GM23338 (cell line): Measurements from ENCODE around the gene CCZ1B. TPM values are rescaled to one million over a fixed set of nuclear protein-coding genes. Genes with fewer than 3 reads are reported as not detected.
A peak's percentile ranks its signal among the peaks of the same experiment; 100 is the strongest.
"Not testable (repeated sequence)": the region's sequence is repeated elsewhere in the genome, so short reads cannot be mapped to it uniquely, and the experiment has no call there.

ENCODE experiments used
- ATAC-seq: fragments of 200-7000 bp; cut with Tn5 transposase; 3 replicates; pipeline ENCODE4 v1.9.1; 2020
- DNase-seq: peaks from one replicate; pipeline ENCODE4 v3.0.0-alpha.2; 2015; ENCODE audit warnings: low spot score
- H2AFZ ChIP-seq: fragments of 200-600 bp; sonication (generic); 2 replicates; pipeline ENCODE4 v1.8.0; 2016; ENCODE audit warnings: antibody characterized with exemption, mild to moderate bottlenecking, moderate library complexity
- H3F3A ChIP-seq: fragments of 200-600 bp; sonication (generic); replicated peaks from 2 replicates; pipeline ENCODE4 v1.8.0; 2017; ENCODE audit warnings: antibody characterized with exemption, mixed run types, low read depth
- H3K27ac ChIP-seq: fragments of 200-600 bp; sonication (generic); 2 replicates; pipeline ENCODE4 v1.6.1; 2016; ENCODE audit warnings: low read depth
- H3K27me3 ChIP-seq: fragments of 200-600 bp; sonication (generic); 2 replicates; pipeline ENCODE4 v1.8.0; 2016; ENCODE audit warnings: mild to moderate bottlenecking, mixed run types, moderate library complexity; ENCODE audit not compliant: insufficient read depth
- H3K36me3 ChIP-seq: fragments of 200-600 bp; sonication (generic); 2 replicates; pipeline ENCODE4 v1.8.0; 2016; ENCODE audit warnings: mild to moderate bottlenecking; ENCODE audit not compliant: insufficient read depth
- H3K4me1 ChIP-seq: fragments of 200-600 bp; sonication (generic); 2 replicates; pipeline ENCODE4 v1.8.0; 2016; ENCODE audit warnings: mild to moderate bottlenecking, moderate library complexity; ENCODE audit not compliant: insufficient read depth
- H3K4me2 ChIP-seq: fragments of 200-600 bp; sonication (generic); 2 replicates; pipeline ENCODE4 v1.7.1; 2017; ENCODE audit warnings: mixed run types
- H3K4me3 ChIP-seq: fragments of 200-600 bp; sonication (generic); 2 replicates; pipeline ENCODE4 v1.6.1; 2016; ENCODE audit warnings: mixed run types
- H3K79me2 ChIP-seq: fragments of 200-600 bp; sonication (generic); replicated peaks from 2 replicates; pipeline ENCODE4 v1.8.0; 2017; ENCODE audit warnings: mild to moderate bottlenecking; ENCODE audit not compliant: insufficient read depth
- H3K9me2 ChIP-seq: fragments of 200-600 bp; sonication (generic); 2 replicates; pipeline ENCODE4 v1.8.0; 2017; ENCODE audit not compliant: insufficient read depth
- H4K20me1 ChIP-seq: fragments of 200-600 bp; sonication (generic); replicated peaks from 2 replicates; pipeline ENCODE4 v1.8.0; 2017; ENCODE audit warnings: mild to moderate bottlenecking; ENCODE audit not compliant: insufficient read depth
- H3K27ac Mint-ChIP-seq: 2 replicates; pipeline ENCODE4 v1.8.0; 2020; ENCODE audit warnings: inconsistent platforms, mild to moderate bottlenecking, moderate library complexity, mixed read lengths
- H3K27me3 Mint-ChIP-seq: 3 replicates; pipeline ENCODE4 v1.8.0; 2022; ENCODE audit warnings: low read depth, mild to moderate bottlenecking, moderate library complexity, mixed read lengths, inconsistent platforms; ENCODE audit not compliant: insufficient read depth, poor library complexity
- H3K36me3 Mint-ChIP-seq: 3 replicates; pipeline ENCODE4 v1.8.0; 2021; ENCODE audit warnings: low read depth, mild to moderate bottlenecking, inconsistent platforms, moderate library complexity, mixed read lengths
- H3K4me1 Mint-ChIP-seq: 3 replicates; pipeline ENCODE4 v1.8.0; 2020; ENCODE audit warnings: mild to moderate bottlenecking, inconsistent platforms, mixed read lengths
- H3K4me3 Mint-ChIP-seq: 3 replicates; pipeline ENCODE4 v1.8.0; 2021; ENCODE audit warnings: moderate library complexity, mild to moderate bottlenecking, inconsistent platforms, mixed read lengths
- H3K9me3 Mint-ChIP-seq: 3 replicates; pipeline ENCODE4 v1.8.0; 2020; ENCODE audit warnings: moderate library complexity, mild to moderate bottlenecking, inconsistent platforms, mixed read lengths
- POLR2AphosphoS5 ChIP-seq: IDR thresholded peaks from 2 replicates; pipeline ENCODE4 v1.6.1; 2016; ENCODE audit warnings: antibody characterized with exemption, low read depth
- polyA plus RNA-seq: library from polyadenylated mRNA; unstranded; fragments of >200 nt; fragmentation: Nextera tagmentation; extraction: Ambion mirVana; gene quantifications from 2 replicates; pipeline ENCODE4 v1.2.1, GENCODE V29; 2016
- total RNA-seq: library from RNA; depleted of rRNA; stranded (reverse); fragments of >200 nt; shearing (Covaris generic); gene quantifications from 2 replicates; pipeline ENCODE4 v1.2.3, GENCODE V29; 2014

CCZ1B gene
- total and polyA plus RNA-seq, 2 experiments from 2014 or later = 60.1 to 62.0 TPM

- H3F3A ChIP-seq, H3K27ac Mint-ChIP-seq, H3K27me3 ChIP-seq, H3K4me1 ChIP-seq, ATAC-seq, H3K9me2 ChIP-seq, H3K36me3 Mint-ChIP-seq, H4K20me1 ChIP-seq, H3K36me3 ChIP-seq, H2AFZ ChIP-seq, H3K27me3 Mint-ChIP-seq, H3K4me1 Mint-ChIP-seq, H3K27ac ChIP-seq, H3K79me2 ChIP-seq, H3K9me3 Mint-ChIP-seq: not testable (repeated sequence)
- Histone ChIP-seq H3K4me3 (peak overlapping the region; percentile 80), H3K4me2 (peak overlapping the region; percentile 85)
- H3K4me3 Mint-ChIP-seq = peak overlapping the region; percentile 79
- peak; percentile 65 for TF ChIP-seq POLR2AphosphoS5
- DNase-seq = peak; percentile 47
Measured at GRCh38 chr7:6854747-6855562, 28.9 kb upstream of the CCZ1B start.

- DNase-seq, H3K9me2 ChIP-seq, H3K27me3 Mint-ChIP-seq, H3K79me2 ChIP-seq, H2AFZ ChIP-seq, H3K36me3 Mint-ChIP-seq, H3K9me3 Mint-ChIP-seq, H3K4me2 ChIP-seq, H3K4me1 ChIP-seq, H3K4me3 ChIP-seq, H4K20me1 ChIP-seq, H3K4me1 Mint-ChIP-seq, H3F3A ChIP-seq, H3K27me3 ChIP-seq, ATAC-seq, H3K27ac ChIP-seq, H3K27ac Mint-ChIP-seq, H3K36me3 ChIP-seq: not testable (repeated sequence)
- H3K4me3 Mint-ChIP-seq = peak overlapping the region; percentile 45; the same call in 2 of the 3 replicates
Measured at GRCh38 chr7:6853681-6854080, 27.6 kb upstream of the CCZ1B start.

GRCh38 chr7:6849127-6849526 lies 23.1 kb upstream of the CCZ1B start:
- not testable (repeated sequence) for H3K4me3 Mint-ChIP-seq, H3K36me3 ChIP-seq, H3K4me1 Mint-ChIP-seq, H4K20me1 ChIP-seq, DNase-seq, H3K27ac Mint-ChIP-seq, H3F3A ChIP-seq, H3K4me3 ChIP-seq, H3K27ac ChIP-seq, H3K9me2 ChIP-seq, H3K9me3 Mint-ChIP-seq, H3K4me2 ChIP-seq, H3K27me3 Mint-ChIP-seq, H3K79me2 ChIP-seq, H3K36me3 Mint-ChIP-seq, H2AFZ ChIP-seq, H3K27me3 ChIP-seq, H3K4me1 ChIP-seq, ATAC-seq

- not testable (repeated sequence) for H3K4me3 Mint-ChIP-seq, H3K27ac ChIP-seq, H3K36me3 Mint-ChIP-seq, H3K9me3 Mint-ChIP-seq, H3K36me3 ChIP-seq, H4K20me1 ChIP-seq, H2AFZ ChIP-seq, H3K4me2 ChIP-seq, ATAC-seq, H3K4me1 ChIP-seq, H3K27me3 Mint-ChIP-seq, H3K4me3 ChIP-seq, H3K27ac Mint-ChIP-seq, DNase-seq, H3K79me2 ChIP-seq, H3K4me1 Mint-ChIP-seq, H3F3A ChIP-seq, H3K9me2 ChIP-seq, H3K27me3 ChIP-seq
Measured at GRCh38 chr7:6847751-6848150, 21.7 kb upstream of the CCZ1B start.

GRCh38 chr7:6845971-6846449 lies 19.9 kb upstream of the CCZ1B start:
- H3K27me3 Mint-ChIP-seq, ATAC-seq, H3K27ac ChIP-seq, H3K27ac Mint-ChIP-seq, DNase-seq, H3K36me3 Mint-ChIP-seq, H3K36me3 ChIP-seq, H3K9me3 Mint-ChIP-seq, H3K4me3 Mint-ChIP-seq, H4K20me1 ChIP-seq, H3K79me2 ChIP-seq, H3F3A ChIP-seq, H3K4me2 ChIP-seq, H3K27me3 ChIP-seq, H2AFZ ChIP-seq, H3K4me3 ChIP-seq, H3K9me2 ChIP-seq, H3K4me1 ChIP-seq: not testable (repeated sequence)
- H3K4me1 Mint-ChIP-seq = peaks cover 15% of the 10 kb centered on the region

GRCh38 chr7:6843654-6844053 lies 17.6 kb upstream of the CCZ1B start:
- not testable (repeated sequence) for H3K4me3 Mint-ChIP-seq, H3K36me3 Mint-ChIP-seq, H3K79me2 ChIP-seq, H3K27ac Mint-ChIP-seq, ATAC-seq, H2AFZ ChIP-seq, H3K4me2 ChIP-seq, H3K27me3 Mint-ChIP-seq, H3K4me1 ChIP-seq, H3K36me3 ChIP-seq, DNase-seq, H3K4me3 ChIP-seq, H3K27ac ChIP-seq, H3K9me3 Mint-ChIP-seq, H3F3A ChIP-seq, H4K20me1 ChIP-seq, H3K27me3 ChIP-seq, H3K9me2 ChIP-seq
- H3K4me1 Mint-ChIP-seq = peaks cover 15% of the 10 kb centered on the region
